HG03280 (cell line): ENCODE measurements around the gene HPD.
"Not testable (repeated sequence)": the region's sequence is repeated elsewhere in the genome, so short reads cannot be mapped to it uniquely, and the experiment has no call there.

ENCODE experiments used
- ATAC-seq: cut with Tn5 transposase; IDR thresholded peaks from one replicate; pipeline ENCODE4 v1.9.1; 2021; ENCODE audit warnings: mild to moderate bottlenecking, moderate library complexity; ENCODE audit not compliant: unreplicated experiment

HPD gene

DNA sequence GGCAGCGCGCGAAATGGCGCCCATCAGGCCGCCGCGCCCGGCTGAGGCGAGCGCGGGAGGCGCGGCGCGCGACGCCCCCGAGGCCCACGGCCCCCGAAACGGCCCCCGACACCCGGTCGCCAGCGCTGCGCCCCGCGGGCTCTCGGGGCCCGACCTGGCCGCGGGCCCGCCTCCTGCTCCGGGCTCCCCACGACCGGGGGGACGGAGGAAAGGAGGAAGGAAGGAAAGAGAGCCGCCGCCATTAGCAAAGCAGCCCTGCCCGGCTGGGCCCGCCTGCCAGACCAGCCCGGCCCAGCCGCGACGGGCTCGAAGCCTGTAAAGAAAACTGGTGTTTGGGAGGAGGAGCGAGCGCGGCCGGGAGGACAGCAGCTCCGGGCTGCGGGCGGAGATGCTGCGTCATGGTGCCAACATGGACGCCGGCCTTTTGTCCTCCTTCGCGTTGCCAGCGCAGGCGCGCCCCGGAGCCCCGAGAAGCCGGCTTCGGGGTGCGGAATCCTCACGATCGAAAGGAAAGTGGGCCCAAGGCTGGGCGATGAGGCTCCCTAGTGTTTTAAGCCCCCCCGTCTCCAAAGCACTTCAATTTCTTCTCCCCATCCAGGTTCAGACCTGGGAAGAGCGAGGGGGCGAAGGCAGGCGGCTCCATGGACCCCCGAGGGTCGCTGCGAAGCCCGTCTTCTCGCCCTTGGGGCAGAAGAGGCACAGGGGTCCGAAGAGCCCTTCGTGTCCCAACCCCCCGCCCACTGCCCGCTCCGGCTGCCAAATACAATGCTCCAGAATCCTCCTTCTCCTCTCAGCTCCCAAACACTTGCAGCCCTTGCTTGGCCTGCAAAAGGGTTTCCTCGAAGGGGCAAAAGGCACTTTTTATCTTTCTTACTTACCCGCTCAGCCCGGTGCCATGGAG, 57.7 kb downstream of the HPD start:
- peak; percentile 4 for ATAC-seq

DNA sequence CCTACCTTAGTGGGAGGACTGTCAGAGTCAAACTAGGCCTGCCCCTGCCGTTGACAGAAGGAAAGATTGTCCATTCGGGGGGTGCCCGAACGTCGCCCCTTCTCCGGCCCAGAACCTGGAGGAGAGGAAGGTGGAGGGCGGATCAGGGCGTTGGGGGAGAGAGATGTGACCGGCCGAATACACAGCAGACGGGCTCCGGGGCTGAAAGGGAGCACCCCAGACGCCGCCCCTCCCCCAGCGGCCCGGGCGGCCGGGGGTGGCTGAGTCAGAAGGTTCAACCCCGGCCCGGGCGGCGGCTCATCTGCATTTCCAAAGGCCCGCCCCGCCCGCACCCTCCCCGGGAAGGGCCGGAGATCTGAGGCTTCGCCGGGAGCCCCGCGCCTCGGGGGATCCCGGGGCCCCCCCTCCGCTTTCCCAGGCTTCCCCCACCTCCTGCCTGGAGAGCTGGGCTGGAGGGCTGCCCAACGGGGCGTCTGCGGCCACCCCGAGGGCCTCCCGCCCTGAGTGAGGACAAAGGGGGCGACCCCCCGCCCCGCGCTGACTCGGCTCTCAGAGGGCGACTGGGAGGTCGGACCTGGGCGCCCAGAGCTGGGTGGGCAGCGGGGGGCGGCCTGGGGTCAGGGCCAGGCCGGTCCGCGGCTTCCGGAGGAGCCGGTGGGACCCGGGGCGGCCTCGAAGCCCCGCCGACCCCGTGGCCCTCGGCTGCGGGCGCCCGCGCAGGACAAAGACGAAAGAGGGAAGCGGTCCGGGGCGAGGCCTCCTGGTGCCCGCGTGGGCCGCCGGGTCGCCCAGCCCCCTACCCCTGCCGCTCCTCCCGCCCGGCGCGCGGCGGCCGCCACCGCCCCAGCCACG, 58.6 kb downstream of the HPD start:
- ATAC-seq, result peak; percentile 29

DNA sequence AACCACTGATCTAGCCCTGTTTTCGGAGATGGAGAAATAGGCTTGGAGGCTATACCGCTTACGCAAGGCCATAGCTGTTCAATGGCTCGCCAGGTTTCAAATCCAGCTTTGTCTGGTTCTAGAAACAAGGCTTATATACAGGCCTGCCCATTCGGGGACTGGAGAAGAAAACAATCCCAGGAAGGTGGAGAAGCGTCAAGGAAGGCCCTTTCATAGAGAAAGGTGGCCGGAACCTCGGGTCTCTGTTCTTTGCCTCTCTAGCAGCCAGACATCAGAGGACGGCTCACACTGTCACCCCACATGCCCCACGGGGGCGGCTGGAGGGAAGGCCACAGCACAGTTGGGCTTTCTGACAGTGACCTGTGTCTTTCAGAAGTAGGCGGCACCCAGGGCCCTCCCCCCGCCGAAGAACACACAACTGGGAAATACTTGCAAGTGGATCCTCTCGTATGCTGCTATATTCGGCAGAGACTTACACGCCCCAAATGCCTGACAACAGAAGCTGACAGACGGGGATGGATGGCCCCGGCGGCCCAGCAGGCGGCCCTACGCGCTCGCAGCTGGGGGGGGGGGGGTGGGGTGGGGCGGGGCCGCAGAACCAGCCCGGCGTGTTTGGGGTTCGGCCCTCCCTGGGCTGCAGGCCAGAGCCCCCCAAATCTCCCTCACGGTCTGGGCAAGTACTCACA, 59.4 kb downstream of the HPD start:
- no peak for ATAC-seq

DNA sequence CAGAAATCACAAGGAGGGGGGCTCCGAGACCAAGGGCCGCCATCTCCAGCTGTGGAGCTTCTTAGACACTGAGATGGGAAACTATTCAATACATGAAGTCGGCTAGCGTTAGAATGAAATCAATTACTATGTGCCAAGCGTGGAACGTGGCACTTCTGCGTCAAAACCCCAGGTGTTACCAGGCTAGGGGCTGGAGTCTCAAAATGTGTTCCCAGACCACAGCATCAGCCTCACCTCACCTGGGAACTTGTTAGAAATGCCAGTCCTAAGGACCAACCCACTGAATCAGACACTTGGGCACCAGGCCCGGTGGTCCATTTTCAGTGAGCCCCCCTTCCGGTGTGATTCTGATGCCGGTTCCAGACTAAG, 59.9 kb downstream of the HPD start:
- no peak for ATAC-seq

DNA sequence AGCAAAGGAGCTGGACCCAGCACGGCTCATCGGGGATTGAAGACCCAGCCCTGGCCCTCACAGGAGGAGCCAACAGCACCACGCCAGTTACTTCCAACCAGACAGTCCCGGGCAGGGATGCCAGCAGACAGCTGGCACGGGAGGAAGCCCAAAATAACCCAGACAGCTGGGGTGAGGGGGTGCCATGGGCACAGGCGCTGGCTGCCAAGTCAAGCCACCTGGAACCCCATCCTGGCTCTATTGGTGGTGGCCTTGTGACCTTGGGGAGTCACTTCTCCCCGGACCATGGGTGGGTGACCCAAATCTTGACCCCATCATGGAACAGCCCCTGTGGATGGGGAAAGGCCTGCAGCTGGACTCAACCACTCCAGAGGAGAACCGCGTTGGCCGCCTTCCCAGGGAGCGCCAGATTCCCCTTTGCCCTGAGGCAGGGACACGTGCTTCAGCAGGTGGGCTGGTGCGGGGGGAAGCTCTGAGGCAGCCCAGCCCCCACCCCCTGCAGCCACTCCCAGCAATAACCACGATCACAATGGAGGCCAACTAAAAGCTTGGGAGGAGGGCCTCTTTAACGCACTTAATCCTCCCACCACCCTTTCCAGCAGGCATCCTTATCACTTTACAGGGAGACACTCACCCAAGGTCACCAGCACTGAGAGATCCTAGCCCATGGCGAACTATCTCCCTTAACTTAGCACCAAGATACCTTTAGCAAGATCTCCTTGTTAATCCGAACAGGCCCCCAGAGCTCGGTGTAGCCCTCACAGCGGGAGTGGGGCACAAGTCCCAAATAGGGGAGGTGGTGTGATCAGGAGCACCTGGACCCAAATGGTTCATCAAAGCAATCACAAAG, 60.5 kb downstream of the HPD start:
- ATAC-seq, result no peak

DNA sequence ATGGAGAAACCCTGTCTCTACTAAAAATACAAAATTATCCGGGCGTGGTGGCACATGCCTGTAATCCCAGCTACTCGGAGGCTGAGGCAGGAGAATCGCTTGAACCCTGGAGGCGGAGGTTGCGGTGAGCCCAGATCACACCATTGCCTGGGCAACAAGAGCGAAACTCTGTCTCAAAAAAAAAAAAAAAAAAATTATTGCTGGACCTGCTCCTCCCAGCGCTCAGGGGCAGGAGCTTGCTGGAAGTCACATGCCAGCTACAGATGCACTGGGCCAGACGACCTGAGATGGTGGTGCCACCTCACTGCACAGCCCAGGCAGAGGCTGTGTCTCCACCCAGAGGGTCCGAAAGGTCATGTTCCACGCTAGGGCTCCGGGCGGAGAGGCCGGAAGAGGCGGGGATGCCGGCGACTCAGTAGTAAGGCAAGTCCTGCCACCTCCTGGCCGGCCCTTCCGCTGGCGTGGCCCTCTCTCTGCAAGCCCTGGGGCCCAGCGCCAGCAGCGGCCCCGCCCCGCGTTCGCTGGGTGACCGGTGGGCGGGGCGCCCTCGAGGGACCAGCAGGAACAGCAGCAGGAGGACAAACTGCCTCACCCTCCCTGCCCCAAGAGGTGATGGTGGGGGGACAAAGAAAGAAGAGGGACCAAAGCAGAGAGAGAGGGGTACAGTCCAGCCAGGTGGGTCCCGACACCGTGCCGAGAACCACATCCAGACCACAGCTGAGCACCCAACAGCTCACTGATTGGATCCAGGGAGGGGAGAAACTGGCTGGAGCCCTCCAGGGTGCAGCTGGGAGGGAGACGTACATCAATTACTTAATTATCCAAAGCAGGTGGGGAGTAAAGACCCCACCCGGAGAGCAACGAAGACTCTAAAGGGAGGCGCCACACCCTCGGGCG, 61.6 kb downstream of the HPD start:
- ATAC-seq, result no peak

DNA sequence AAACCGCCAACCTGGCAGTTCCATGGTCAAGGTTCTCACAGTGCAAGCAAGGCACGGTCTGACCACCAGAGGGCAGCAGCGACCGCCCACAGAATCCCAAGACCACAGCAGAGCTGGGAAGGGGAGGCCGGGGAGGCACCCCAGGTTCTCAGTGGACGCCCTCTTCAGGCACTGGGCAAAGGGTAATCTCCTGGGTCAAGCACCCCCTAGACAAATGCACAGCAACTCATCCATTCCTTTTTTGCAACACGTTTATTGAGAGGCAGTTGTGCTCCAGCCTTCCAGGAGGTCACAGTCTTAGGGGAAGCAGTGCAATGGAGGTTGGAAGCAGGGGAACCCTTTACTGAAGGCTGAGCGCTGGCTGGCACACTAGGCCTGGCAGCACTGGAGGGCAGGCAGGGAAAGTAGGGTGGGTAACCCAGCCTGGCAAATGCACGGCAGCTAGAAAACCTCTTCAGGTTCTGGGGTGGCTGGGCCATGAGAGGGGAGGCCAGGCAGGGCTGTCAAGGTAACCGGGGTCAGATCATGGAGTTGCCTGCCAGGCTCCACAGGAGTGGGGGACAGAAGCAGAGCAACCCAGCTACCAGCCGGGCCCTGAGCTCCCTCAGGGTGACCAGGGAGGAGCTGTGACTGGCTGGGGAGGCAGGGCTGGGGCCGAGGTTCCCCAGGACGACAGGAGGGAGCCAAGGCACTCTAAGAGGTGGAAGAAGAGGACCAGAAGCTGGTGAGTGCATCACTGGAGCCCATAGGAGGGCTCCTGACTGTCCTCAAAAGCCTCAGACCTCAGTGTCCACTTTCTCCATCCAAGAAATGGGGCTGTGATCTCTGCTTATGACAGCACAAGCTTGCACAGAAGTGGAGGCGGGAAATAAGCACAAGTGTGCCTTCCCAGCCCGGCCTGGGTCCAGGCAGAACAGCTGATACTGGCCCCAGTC, 63.4 kb downstream of the HPD start:
- ATAC-seq, result peak; percentile 11

DNA sequence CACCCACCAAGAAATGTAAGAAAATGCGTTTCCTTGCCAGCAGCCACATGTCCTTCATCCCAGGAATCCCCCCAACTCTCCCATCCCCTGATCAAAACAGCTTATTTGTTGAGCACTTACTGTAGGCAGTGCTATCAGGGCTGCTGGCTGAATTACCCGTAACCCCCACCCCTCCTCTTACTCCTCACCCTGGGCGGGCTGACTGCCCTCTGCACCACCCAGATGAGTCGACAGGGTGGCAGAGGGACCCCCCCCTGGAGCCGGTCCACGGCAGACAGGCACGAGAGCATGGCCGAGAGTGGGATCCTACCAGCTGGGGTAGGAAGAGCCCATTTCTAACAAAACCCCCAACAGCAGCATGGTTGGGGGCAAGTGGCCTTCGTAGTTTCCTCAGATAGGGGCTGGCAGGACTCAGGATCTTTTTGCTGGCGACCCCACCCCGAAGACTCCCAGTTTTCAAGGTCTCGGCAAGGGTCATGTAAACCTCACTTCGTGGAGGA, 64.1 kb downstream of the HPD start:
- ATAC-seq, result peak; percentile 5

DNA sequence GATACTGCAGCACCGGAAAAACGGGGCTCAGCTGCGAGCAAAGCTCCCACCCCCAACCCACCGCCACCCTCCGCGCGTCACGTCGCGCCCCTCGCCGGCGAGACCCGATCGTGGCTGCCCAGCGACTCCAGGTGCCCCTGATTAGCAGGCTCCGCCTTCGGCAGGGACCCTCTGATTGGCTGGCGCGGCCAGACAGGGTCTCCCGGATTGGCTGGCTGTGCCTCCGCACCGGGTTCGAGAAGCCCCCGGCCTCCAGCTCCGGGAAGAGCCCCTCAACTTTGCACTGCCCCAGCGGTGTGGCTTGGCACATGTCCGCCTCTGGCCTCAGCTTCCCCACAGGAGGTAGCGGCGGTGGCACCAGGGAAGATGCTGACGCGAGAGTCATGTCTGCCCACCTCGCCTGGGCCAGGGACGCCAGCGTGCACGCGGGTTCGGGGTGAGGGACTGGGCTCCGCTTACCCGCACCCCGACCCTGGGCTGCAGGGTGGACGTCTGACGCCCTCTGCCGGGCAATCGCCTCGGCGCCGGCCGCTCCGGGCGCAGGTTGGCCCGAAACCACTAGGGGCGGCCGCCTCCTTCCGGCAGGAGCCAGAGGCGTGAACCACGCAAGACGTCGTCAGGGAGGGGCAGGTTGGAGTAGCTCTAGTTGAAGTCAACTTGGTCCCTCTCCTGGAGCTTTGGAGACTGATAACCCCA, 64.7 kb downstream of the HPD start:
- ATAC-seq, result peak; percentile 56

DNA sequence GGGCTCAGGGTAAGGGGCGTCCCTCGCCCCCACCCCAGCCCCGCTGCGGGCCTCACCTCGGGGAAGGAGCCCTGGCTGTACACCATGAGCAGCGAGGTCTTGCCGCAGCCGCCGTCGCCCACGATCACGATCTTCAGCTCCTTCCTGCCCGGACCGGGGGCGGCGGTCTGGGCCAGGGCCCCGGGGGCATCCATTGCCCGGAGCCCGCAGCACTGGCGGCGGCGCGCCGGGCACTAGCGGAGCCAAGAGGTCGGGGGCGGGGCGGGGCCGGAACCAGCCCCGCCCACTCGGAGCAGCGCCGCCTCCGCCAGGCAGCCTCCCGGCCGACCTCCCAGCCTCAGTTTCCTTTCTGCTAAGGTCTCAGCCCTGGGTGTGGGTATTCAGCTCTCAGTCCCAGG, 65.2 kb downstream of the HPD start, which contains the start of gene RHOF:
Gene RHOF (minus strand): TSS at position 249 of the 398 bp plus-strand sequence. CDS start 55 bp downstream, at position 194.
- ATAC-seq, result peak; percentile 24

DNA sequence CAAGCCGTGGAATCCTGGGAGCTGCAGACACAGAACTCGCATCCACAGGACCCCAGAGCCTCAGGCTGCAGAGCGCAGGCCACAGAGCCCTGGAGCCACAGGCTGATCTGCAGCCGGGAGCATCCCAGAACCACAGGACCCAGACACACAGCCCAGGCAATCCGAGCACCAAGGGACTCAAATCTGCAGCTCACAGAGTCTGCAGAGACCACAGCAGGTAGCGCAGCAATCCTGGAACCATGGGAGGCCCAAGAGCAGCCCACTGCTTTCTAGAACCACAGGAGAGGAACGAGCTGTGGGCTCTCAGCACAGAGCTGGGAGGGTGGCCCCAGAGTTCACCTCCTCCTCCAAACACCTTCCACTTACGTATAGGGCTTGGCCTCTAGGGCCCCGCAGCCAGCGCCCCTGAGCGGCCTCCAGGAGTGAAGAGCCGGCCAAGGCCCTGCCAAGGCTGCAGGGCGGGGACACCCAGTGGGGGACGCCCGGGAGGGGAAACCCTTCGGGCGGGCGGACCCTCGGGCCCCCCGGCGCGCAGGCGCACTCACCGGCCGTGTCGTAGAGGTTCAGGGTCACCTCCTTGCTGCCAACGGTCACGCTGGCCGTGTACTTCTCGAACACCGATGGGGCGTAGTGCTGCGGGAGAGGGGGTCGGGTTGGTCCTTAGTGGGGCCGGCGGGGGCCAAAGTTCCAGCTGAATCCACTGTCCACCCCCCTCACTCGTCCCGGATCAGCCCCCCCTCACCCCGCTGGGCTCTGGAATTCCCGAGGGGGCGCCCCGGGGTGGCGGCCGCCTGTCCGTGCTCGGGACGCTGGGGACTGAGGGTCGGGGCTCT, 65.8 kb downstream of the HPD start:
- no peak for ATAC-seq

DNA sequence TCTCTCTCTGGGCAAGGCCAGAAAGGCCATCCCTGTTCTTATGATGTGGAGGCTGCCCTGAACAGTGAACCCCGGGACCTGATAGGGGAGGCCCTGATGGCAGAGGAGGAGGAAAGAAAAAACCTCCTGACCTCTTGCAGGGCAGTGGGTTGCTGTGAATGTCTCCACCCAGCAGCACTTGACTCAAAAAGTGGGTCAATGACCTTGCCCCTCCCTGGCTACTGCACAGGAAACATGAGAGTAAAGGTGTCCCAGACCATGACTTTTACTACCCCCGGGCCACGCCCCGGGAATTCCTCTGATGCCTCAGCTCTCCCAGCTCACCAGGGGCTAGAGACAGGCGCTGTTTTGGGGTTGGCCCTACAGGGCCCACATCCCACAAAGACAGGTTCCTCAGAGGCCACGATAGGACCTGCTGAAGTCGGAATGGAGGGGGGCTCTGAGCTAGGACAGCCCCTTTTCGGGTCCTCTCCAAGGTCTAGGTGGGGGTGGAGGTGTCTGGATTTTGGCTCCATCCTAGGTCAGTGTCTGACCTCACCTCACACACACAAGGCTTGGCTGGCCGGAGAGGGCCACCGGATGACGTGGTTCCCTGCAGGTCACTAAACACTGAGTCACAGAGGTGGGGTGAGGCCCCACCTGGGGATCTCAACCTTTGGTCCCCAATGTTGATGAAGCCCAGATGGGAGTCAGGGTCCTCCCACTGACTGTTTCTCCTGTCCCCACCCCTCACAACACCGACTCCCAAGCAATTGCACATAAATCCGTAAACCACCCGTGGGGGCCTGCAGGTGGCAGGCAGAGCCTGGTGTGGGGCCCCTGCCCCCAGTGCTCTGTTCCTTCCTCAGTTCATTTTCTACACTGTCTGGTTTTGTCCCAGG, 66.7 kb downstream of the HPD start:
- ATAC-seq, result no peak

DNA sequence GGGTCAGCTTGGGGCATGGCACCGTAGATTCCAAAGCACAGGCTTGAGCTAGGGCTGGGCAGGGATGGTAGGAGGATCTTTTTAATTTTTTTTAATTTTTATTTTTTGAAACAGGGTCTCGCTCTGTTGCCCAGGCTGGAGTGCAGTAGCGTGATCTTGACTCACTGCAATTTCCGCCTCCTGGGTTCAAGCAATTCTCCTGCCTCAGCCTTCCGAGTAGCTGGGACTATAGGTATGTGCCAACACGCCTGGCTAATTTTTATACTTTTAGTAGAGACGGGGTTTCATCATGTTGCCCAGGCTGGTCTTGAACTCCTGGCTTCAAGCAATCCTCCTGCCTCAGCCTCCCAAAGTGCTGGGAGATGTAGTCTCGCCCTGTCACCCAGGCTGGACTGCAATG, 67.9 kb downstream of the HPD start:
- not testable (repeated sequence) for ATAC-seq

DNA sequence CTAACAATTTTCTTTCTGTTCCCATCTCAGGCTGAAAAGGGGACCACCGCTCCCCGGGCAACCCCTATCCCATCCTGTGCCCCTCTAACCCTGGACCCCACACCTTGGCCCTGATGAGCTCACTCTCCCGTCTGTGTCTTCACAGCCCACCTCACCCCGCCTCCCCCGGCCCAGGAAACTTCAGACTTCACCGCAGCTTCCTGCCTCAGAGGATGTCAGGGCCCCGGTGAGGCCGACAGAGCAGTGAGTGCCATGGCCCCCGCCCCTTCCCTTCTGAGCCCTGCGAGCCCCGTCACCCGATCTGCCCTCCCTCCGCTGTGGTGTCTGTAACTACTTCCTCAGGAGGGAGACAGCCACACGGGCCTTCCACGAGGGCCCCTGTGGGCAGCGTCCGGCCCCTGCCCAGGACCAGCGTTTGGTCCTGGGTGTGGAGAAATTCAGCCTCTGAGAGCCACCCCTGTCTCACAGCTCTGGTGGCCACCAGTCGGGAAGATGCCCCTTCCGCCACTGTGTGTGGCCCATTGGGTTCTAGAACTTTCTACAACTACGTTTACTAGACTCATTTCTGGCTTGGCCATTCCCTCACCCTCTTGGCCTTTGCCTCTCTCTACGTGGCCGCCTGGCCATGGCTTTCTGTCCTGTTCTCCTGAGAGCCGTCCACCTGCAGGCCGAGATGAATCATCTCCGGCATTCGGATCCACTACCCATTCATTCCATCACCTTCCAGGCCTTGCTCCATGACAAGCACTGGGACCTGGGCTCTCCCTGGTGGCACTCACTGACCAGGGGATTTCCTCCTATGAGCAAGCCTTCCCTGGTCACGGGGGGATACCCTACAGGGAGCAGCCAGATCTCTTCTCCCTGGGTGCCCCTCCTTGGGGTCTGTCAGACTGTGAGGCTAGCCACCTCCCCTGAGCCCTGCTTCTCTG, 68.6 kb downstream of the HPD start:
- peak; percentile 46 for ATAC-seq
